HEK293 (cell line): ENCODE data around the gene TSPEAR.

Experiments
- CTCF ChIA-PET: fragments of 350-600 bp; formaldehyde crosslinking; extraction: SDS; loops from one replicate; lab custom pipeline; 2021; ENCODE audit warnings: antibody characterized with exemption; lab: Yijun Ruan, JAX
- POLR2A ChIA-PET: fragments of 300-600 bp; formaldehyde crosslinking; extraction: SDS; loops from one replicate; lab custom pipeline; 2020; ENCODE audit warnings: antibody characterized with exemption, inconsistent platforms; lab: Yijun Ruan, JAX
- H3K27ac ChIP-seq: fragments of 200-500 bp; sonication (Bioruptor generic); 2 replicates; pipeline ENCODE4 v1.5.1; 2014; ENCODE audit warnings: low read depth, low read length, control low read depth, inconsistent platforms; ENCODE audit errors: extremely low read depth
- H3K36me3 ChIP-seq, 2 experiments: fragments of 200-500 bp in 1 of 2; sonication (Bioruptor generic) in 1 of 2; 1 replicate in 1 of 2; 2 replicates in 1 of 2; pipeline ENCODE4 v1.5.1; 2014 to 2017; ENCODE audit warnings: inconsistent platforms in 2 of 2, low read length in 2 of 2; ENCODE audit not compliant: control insufficient read depth in 2 of 2, insufficient read depth in 1 of 2
- H3K4me1 ChIP-seq: fragments of 200-500 bp; sonication (Bioruptor generic); 2 replicates; pipeline ENCODE4 v1.5.1; 2014; ENCODE audit warnings: mild to moderate bottlenecking, low read length, inconsistent platforms; ENCODE audit not compliant: control insufficient read depth, insufficient read depth
- H3K4me3 ChIP-seq: 2 replicates; pipeline ENCODE4 v1.5.1; 2011; ENCODE audit warnings: low read depth, mild to moderate bottlenecking, control low read depth, low read length, moderate library complexity
- H3K9me3 ChIP-seq: fragments of 200-500 bp; sonication (Bioruptor generic); 2 replicates; pipeline ENCODE4 v1.5.1; 2014; ENCODE audit warnings: low read depth, low read length, inconsistent platforms; ENCODE audit not compliant: control insufficient read depth, insufficient read depth
- HOXD13 ChIP-seq: sonication (generic); formaldehyde crosslinking; IDR thresholded peaks from 2 replicates; pipeline ENCODE4 v1.8.0; 2022; ENCODE audit warnings: missing genetic modification reagents, borderline replicate concordance
- KLF8 ChIP-seq: fragments of 450-650 bp; formaldehyde crosslinking; IDR thresholded peaks from 2 replicates; pipeline ENCODE4 v1.5.1; 2016; ENCODE audit warnings: missing biosample characterization, missing genetic modification characterization
- PRDM1 ChIP-seq: fragments of 450-650 bp; formaldehyde crosslinking; IDR thresholded peaks from 2 replicates; pipeline ENCODE4; 2016; ENCODE audit warnings: missing biosample characterization, missing genetic modification characterization
- ZBTB48 ChIP-seq: fragments of 450-650 bp; formaldehyde crosslinking; IDR thresholded peaks from 2 replicates; pipeline ENCODE4 v1.5.1; 2016; ENCODE audit warnings: missing biosample characterization, missing genetic modification characterization
- ZNF174 ChIP-seq: fragments of 450-650 bp; formaldehyde crosslinking; IDR thresholded peaks from 2 replicates; pipeline ENCODE4 v1.5.0; 2017; ENCODE audit warnings: missing biosample characterization, mild to moderate bottlenecking, missing genetic modification characterization
- ZNF239 ChIP-seq: fragments of 450-650 bp; formaldehyde crosslinking; IDR thresholded peaks from 2 replicates; pipeline ENCODE4 v1.5.1; 2016; ENCODE audit warnings: missing biosample characterization, missing genetic modification characterization
- ZNF302 ChIP-seq: fragments of 450-650 bp; formaldehyde crosslinking; IDR thresholded peaks from 2 replicates; pipeline ENCODE4 v1.5.1; 2016; ENCODE audit warnings: missing biosample characterization, missing genetic modification characterization, low read depth
- ZNF335 ChIP-seq: fragments of 450-650 bp; formaldehyde crosslinking; conservative IDR thresholded peaks from 2 replicates; pipeline ENCODE4 v1.5.1; 2016; ENCODE audit warnings: missing biosample characterization, missing genetic modification characterization
- ZNF426 ChIP-seq: fragments of 450-650 bp; formaldehyde crosslinking; IDR thresholded peaks from 2 replicates; pipeline ENCODE4 v1.5.1; 2017; ENCODE audit warnings: missing biosample characterization, missing genetic modification characterization, mild to moderate bottlenecking, inconsistent platforms, moderate library complexity
- ZNF548 ChIP-seq: fragments of 450-650 bp; formaldehyde crosslinking; IDR thresholded peaks from 2 replicates; pipeline ENCODE4 v1.5.1; 2016; ENCODE audit warnings: missing biosample characterization, missing genetic modification characterization
- ZNF776 ChIP-seq: fragments of 450-650 bp; formaldehyde crosslinking; IDR thresholded peaks from 2 replicates; pipeline ENCODE4 v1.5.0; 2017; ENCODE audit warnings: missing biosample characterization, missing genetic modification characterization, borderline replicate concordance
- TF ChIP-seq, protein P1 (sequence below): fragments of 450-650 bp; formaldehyde crosslinking; IDR thresholded peaks from 2 replicates; pipeline ENCODE4 v1.5.1; 2016; ENCODE audit warnings: missing biosample characterization, missing genetic modification characterization
- TF ChIP-seq, protein P2 (sequence below): fragments of 450-650 bp; formaldehyde crosslinking; IDR thresholded peaks from 2 replicates; pipeline ENCODE4 v1.5.1; 2017; ENCODE audit warnings: missing biosample characterization, missing genetic modification characterization
- TF ChIP-seq, protein P3 (sequence below): fragments of 450-650 bp; formaldehyde crosslinking; IDR thresholded peaks from 2 replicates; pipeline ENCODE4 v1.5.1; 2016; ENCODE audit warnings: missing biosample characterization, missing genetic modification characterization
- TF ChIP-seq, protein P4 (sequence below): fragments of 450-650 bp; formaldehyde crosslinking; IDR thresholded peaks from 2 replicates; pipeline ENCODE4 v1.5.1; 2016; ENCODE audit warnings: missing biosample characterization, missing genetic modification characterization

Gene TSPEAR

DNA sequence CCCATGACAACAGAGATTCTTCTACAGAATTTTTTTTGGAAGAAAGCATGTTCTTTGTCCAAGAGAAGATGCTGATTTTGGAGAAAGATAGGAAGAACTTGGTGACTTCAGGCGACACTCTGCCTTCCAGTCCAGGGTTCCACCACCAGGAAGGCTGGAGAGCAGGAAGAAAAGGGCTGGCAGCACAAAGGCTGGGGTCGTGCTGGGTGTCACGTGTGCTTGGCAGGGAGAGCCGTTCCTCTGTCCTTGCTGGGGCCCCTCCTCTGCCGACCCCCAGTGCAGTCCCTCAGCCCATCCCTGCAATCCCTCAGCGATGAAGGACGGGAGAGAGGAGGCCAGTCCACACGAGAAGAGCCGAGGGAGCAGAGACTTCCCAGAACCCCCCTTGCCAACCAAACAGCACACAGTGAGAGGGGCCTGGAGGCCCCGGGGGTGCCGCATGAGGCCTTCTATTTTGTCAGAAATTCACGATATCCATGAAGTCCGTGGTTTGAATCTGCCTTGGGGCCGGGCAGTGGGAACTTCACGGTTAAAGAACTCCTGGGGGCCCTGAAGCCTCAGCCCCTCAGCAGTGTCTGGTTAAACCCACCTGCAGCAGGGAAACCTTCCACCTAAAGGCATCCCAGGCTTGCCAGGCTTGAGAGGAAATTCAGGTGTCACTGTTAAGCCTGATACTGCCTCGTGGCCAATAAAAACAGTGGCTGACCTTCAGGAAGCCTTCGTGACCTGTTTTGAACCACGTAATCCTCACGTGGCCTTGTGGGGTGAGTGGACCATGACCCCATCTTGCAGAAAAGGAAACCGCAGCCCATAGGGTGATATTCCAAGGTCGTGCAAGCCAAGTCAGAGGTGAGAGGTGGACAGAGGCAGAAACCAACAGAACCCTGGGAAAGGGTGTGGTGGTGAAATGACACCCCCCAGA is 11.0 kb downstream of the TSPEAR start:
- Histone ChIP-seq H3K27ac (no peak overlapping the region), H3K4me1 (no peaks in the 10 kb centered on the region), H3K4me3 (no peak overlapping the region), H3K9me3 (no peaks in the 10 kb centered on the region), H3K36me3 (no peaks in the 10 kb centered on the region)
- TF ChIP-seq PRDM1 = no peak
- TF ChIP-seq, protein P1, sequence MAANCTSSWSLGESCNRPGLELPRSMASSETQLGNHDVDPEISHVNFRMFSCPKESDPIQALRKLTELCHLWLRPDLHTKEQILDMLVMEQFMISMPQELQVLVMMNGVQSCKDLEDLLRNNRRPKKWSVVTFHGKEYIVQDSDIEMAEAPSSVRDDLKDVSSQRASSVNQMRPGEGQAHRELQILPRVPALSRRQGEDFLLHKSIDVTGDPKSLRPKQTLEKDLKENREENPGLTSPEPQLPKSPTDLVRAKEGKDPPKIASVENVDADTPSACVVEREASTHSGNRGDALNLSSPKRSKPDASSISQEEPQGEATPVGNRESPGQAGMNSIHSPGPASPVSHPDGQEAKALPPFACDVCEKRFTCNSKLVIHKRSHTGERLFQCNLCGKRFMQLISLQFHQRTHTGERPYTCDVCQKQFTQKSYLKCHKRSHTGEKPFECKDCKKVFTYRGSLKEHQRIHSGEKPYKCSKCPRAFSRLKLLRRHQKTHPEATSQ = no peak
- no peak for TF ChIP-seq ZNF335
- no peak for TF ChIP-seq HOXD13 (CRISPR knock-in tag)
- no peak for TF ChIP-seq ZNF426 (tag by site-specific recombination)
- TF ChIP-seq, protein P2, sequence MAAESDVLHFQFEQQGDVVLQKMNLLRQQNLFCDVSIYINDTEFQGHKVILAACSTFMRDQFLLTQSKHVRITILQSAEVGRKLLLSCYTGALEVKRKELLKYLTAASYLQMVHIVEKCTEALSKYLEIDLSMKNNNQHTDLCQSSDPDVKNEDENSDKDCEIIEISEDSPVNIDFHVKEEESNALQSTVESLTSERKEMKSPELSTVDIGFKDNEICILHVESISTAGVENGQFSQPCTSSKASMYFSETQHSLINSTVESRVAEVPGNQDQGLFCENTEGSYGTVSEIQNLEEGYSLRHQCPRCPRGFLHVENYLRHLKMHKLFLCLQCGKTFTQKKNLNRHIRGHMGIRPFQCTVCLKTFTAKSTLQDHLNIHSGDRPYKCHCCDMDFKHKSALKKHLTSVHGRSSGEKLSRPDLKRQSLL (tag by site-specific recombination) = no peak
- TF ChIP-seq, protein P3, sequence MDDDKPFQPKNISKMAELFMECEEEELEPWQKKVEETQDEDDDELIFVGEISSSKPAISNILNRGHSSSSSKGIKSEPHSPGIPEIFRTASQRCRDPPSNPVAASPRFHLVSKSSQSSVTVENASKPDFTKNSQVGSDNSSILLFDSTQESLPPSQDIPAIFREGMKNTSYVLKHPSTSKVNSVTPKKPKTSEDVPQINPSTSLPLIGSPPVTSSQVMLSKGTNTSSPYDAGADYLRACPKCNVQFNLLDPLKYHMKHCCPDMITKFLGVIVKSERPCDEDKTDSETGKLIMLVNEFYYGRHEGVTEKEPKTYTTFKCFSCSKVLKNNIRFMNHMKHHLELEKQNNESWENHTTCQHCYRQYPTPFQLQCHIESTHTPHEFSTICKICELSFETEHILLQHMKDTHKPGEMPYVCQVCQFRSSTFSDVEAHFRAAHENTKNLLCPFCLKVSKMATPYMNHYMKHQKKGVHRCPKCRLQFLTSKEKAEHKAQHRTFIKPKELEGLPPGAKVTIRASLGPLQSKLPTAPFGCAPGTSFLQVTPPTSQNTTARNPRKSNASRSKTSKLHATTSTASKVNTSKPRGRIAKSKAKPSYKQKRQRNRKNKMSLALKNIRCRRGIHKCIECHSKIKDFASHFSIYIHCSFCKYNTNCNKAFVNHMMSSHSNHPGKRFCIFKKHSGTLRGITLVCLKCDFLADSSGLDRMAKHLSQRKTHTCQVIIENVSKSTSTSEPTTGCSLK (tag by site-specific recombination) = no peak
- TF ChIP-seq ZNF302 (tag by site-specific recombination) = no peak
- no peak for TF ChIP-seq ZNF776
- CTCF ChIA-PET = interaction anchor here (0.6 kb wide), 1 partner anchor 177 kb away, joined by 4 read pairs; no protein-coding TSS in a partner anchor
- POLR2A ChIA-PET = no interaction called here

DNA sequence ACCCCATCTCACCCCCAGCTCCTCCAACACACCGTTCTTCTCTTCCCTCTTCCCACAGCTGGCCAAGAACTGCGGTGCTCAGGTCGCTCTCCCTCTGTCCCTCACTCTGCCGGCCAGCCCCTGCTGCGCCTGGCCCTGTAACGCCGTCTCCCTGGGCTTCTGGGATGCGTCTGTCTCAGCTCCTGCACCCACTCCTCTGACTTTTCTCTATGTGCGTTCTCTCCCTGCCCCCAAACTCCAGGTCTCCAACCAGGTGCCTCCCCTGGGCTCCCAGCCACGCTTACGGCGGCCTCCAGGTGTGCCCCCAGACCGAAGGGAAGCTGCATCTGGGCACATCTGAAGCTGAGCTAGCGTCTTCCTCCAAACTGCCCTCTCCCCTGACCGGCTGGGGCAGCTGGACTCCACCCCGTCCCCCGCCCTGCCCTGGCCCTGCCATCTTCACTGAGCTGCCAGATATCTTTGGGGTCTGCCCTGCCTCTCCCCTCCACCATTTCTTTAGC is 11.8 kb downstream of the TSPEAR start:
- POLR2A ChIA-PET = no interaction called here
- Histone ChIP-seq H3K36me3 (no peaks in the 10 kb centered on the region), H3K27ac (no peak overlapping the region), H3K9me3 (no peaks in the 10 kb centered on the region), H3K4me1 (no peaks in the 10 kb centered on the region), H3K4me3 (no peak overlapping the region)
- TF ChIP-seq KLF8 (tag by site-specific recombination) = no peak
- TF ChIP-seq, protein P4, sequence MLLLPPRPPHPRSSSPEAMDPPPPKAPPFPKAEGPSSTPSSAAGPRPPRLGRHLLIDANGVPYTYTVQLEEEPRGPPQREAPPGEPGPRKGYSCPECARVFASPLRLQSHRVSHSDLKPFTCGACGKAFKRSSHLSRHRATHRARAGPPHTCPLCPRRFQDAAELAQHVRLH (tag by site-specific recombination) = no peak
- no peak for TF ChIP-seq ZBTB48 (tag by site-specific recombination)
- TF ChIP-seq ZNF239 = no peak
- no peak for TF ChIP-seq ZNF174
- TF ChIP-seq ZNF548 (tag by site-specific recombination) = no peak
- CTCF ChIA-PET = interaction anchor here (0.6 kb wide), 1 partner anchor 178 kb away, joined by 4 read pairs; no protein-coding TSS in a partner anchor
